ENCODE data around the gene ARHGEF40.

DNA sequence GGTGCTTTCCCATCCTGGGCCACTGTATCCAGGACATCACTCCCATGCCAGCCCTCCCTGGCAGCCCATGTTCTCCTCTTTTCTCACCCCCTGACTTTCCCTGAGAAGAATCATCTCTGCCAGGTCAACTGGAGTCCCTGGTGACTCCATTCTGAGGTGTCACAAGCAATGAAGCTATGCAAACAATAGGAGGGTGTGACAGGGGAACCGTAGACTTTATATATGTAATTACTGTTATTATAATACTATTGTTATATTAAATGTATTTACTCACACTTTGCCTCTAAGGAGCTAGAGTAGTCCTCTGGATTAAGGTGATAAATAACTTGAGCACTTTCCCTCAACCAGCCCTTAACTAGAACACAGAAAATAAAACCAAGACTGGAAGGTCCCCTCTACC is 19.2 kb downstream of the ARHGEF40 start:
- TF ChIP-seq, protein P1, sequence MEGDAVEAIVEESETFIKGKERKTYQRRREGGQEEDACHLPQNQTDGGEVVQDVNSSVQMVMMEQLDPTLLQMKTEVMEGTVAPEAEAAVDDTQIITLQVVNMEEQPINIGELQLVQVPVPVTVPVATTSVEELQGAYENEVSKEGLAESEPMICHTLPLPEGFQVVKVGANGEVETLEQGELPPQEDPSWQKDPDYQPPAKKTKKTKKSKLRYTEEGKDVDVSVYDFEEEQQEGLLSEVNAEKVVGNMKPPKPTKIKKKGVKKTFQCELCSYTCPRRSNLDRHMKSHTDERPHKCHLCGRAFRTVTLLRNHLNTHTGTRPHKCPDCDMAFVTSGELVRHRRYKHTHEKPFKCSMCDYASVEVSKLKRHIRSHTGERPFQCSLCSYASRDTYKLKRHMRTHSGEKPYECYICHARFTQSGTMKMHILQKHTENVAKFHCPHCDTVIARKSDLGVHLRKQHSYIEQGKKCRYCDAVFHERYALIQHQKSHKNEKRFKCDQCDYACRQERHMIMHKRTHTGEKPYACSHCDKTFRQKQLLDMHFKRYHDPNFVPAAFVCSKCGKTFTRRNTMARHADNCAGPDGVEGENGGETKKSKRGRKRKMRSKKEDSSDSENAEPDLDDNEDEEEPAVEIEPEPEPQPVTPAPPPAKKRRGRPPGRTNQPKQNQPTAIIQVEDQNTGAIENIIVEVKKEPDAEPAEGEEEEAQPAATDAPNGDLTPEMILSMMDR (IDR thresholded peaks at IDR 0.05; ENCODE audit: low read depth, low read length): no peak
- TF ChIP-seq POLR2A (IDR thresholded peaks at IDR 0.05; ENCODE audit: extremely low read depth, insufficient read length): no peak
- TF ChIP-seq MAX (IDR thresholded peaks at IDR 0.05; ENCODE audit: low read depth, low read length): no peak
- no peak for TF ChIP-seq MYC (IDR thresholded peaks at IDR 0.05; ENCODE audit: low read depth, low read length)
